ENCODE data around the gene ASCC2.
"Not testable (repeated sequence)": the region's sequence is repeated elsewhere in the genome, so short reads cannot be mapped to it uniquely, and the experiment has no call there.

ASCC2 gene

GRCh38 chr22:29856496-29856895 is 18.4 kb upstream of the ASCC2 start:
- DNase-seq (ENCODE audit: low read depth) = no peak

GRCh38 chr22:29855611-29856181 is 17.6 kb upstream of the ASCC2 start:
- DNase-seq (ENCODE audit: low read depth) = no peak

- no peak for DNase-seq (ENCODE audit: low read depth)
Observed at GRCh38 chr22:29854432-29854831, 16.4 kb upstream of the ASCC2 start.

- DNase-seq (ENCODE audit: low read depth) = no peak
Observed at GRCh38 chr22:29848111-29848510, 10.0 kb upstream of the ASCC2 start.

- no peak for DNase-seq (ENCODE audit: low read depth)
Observed at GRCh38 chr22:29846290-29846689, 8.2 kb upstream of the ASCC2 start.

GRCh38 chr22:29842740-29843139 is 4.7 kb upstream of the ASCC2 start:
- no peak for DNase-seq (ENCODE audit: low read depth)

GRCh38 chr22:29842172-29842571 is 4.1 kb upstream of the ASCC2 start:
- no peak for DNase-seq (ENCODE audit: low read depth)

- DNase-seq (ENCODE audit: low read depth) = no peak
Observed at GRCh38 chr22:29840498-29840897, 2.4 kb upstream of the ASCC2 start.

- DNase-seq (ENCODE audit: low read depth) = no peak
Observed at GRCh38 chr22:29839039-29839438, 965 bp upstream of the ASCC2 start.

GRCh38 chr22:29838599-29838956 is 504 bp upstream of the ASCC2 start:
- DNase-seq (ENCODE audit: low read depth) = no peak

- DNase-seq (ENCODE audit: low read depth) = not testable (repeated sequence)
Observed at GRCh38 chr22:29836791-29837370, 1.2 kb downstream of the ASCC2 start.

- no peak for DNase-seq (ENCODE audit: low read depth)
Observed at GRCh38 chr22:29834046-29834445, 4.0 kb downstream of the ASCC2 start.

GRCh38 chr22:29833392-29833965 is 4.6 kb downstream of the ASCC2 start:
- no peak for DNase-seq (ENCODE audit: low read depth)

- DNase-seq (ENCODE audit: low read depth) = no peak
Observed at GRCh38 chr22:29831958-29832357, 6.1 kb downstream of the ASCC2 start.

- DNase-seq (ENCODE audit: low read depth) = no peak
Observed at GRCh38 chr22:29831186-29831921, 6.7 kb downstream of the ASCC2 start.

- DNase-seq (ENCODE audit: low read depth) = no peak
Observed at GRCh38 chr22:29830585-29830984, 7.5 kb downstream of the ASCC2 start.

- not testable (repeated sequence) for DNase-seq (ENCODE audit: low read depth)
Observed at GRCh38 chr22:29827726-29828125, 10.3 kb downstream of the ASCC2 start.

GRCh38 chr22:29827091-29827490 is 11.0 kb downstream of the ASCC2 start:
- DNase-seq (ENCODE audit: low read depth) = no peak

GRCh38 chr22:29825578-29825977 is 12.5 kb downstream of the ASCC2 start:
- no peak for DNase-seq (ENCODE audit: low read depth)

GRCh38 chr22:29824677-29825076 is 13.4 kb downstream of the ASCC2 start:
- DNase-seq (ENCODE audit: low read depth) = no peak

GRCh38 chr22:29821291-29822016 is 16.6 kb downstream of the ASCC2 start:
- DNase-seq (ENCODE audit: low read depth) = no peak

GRCh38 chr22:29820961-29821290 is 17.1 kb downstream of the ASCC2 start:
- DNase-seq (ENCODE audit: low read depth) = no peak

GRCh38 chr22:29819501-29819900 is 18.6 kb downstream of the ASCC2 start:
- DNase-seq (ENCODE audit: low read depth) = no peak
